Fibroblast of gingiva (primary cell): ENCODE data around the gene NKAP.
"Not testable (repeated sequence)": the region's sequence is repeated elsewhere in the genome, so short reads cannot be mapped to it uniquely, and the experiment has no call there.

Experiments used
- DNase-seq: peaks from one replicate; pipeline ENCODE4 v3.0.0-alpha.2; 2011; ENCODE audit warnings: low read depth

NKAP gene

DNA sequence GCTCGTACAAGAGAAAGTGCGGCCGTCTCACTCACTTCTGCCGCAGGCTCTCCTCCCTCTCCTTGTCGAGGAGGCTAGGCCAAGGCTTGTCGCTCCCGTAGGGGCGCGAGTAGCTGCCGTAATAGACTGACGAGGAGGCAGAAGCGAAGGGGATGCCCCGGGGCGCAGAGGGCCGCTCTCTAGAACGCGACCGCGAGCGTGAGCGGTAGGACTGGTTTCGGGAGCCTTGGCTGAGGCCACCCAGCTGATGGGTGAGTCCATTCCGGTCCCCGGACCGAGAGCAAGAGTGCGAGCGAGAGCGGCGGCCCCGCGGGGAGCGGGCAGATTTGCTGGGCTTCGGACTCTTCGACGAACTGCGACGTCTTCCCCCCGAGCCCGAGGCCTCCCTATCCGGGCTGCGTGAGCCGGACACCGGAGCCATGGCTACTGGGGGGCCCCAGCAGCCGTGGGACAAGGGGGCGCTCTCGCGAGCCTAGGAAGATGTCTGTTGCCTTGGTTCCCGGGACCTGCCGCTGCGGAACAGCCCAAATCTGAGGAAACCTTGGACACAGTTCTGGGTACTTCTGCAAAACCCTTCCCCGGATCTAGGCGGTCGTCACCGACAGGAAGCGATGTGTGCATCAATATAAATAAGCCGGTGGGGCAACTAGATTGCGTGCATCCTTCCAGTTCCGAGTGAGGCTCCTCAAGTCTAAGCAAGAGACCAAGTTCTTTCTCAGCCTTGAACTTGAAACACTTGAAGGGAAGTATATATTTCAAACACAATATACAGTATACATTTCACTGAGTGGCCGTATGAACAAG is at the start of gene NKAP:
NKAP (minus strand) TSS at position 567 of the 804 bp plus-strand sequence; CDS start at position 421, 146 bp downstream.
- peak; percentile 96 for DNase-seq

DNA sequence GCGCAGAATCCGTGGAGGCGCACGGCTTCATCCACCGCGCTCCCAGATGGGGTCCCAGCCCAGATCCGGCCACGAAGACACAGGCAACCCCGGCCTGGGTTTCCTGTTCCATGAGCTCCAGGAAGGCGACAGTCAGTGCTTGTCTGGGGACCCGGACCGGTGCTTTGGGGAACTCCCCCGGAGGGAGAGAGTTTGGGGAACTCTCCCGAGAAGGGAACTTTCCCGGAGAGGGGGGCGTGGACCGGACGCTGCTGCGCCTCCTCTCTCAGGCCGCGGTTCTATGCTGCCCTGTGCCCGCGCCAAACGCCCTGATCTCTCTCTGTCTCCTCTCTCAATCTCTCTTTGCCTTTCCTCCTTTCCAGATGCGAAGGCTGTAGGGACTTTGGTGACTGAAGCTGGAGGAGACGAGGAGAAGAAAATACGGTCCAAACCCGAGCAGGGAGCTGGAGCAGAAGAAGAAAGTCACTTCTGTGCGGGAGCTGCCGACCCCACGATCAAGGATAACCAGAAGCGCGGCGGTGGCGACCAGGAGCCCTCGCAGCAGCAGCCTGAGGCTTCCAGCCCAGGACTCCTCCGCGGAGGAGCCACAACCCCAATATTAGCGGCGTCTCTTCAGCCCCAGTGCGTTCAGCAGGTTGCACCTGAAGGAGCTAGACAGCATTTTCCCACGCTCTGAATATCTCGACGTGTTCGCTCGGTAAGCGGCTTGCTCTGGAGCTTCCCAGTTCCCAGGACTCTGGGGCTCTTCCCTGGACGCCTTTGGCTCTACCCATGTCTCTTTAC is 47.6 kb upstream of the NKAP start:
- DNase-seq, result no peak

DNA sequence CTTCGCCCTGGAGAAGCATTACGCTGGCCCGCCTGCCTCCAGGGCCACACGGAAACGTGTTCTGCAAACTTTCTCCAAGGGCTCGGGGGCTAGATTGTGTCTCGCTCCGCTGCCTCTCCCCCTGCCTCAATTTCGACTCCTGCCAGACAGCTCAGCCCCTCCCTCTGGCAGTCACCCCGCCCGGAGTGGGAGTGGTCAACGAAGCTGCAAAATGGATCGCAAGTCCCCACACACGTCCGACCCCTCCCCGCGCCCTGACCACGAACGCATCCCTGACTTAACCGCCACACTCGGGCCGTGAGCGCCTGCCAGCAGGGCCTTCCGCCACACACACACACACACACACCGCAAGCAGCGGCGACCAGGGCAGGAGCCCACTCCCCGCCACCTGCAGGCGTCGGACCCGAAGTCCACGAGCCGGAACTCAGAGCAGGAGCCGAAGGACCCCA is 47.0 kb upstream of the NKAP start:
- no peak for DNase-seq

DNA sequence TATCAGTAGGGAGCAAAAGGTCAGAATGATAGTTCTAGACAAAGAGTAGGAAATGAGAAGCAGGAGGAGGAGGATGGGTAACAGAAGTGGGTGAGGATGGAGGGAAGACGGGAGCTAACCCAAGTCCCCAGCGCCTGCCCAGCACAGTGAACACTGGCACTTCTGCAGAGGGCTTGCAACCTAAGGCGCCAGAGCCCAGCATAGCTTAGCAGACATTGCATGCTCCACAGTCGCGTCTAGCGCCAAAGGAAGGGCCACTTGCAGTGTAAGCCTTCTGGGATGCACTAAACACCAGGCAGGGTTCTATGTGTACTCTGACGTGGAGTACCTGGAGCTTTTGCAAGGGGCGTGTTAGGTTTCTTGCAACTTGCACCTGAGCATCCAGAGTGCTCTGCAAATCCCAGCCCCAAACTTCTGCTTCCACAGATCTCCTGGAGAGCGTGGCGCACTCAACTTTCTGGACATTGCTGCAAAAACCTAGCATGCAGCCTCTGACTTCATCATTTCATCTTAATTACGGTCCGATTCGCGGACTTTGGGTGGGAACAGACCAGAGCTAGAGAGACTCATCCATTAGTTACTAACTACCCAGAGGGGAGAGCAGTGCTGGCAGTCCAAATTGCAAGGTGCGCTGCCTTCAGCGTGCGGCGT is 46.5 kb upstream of the NKAP start:
- no peak for DNase-seq

DNA sequence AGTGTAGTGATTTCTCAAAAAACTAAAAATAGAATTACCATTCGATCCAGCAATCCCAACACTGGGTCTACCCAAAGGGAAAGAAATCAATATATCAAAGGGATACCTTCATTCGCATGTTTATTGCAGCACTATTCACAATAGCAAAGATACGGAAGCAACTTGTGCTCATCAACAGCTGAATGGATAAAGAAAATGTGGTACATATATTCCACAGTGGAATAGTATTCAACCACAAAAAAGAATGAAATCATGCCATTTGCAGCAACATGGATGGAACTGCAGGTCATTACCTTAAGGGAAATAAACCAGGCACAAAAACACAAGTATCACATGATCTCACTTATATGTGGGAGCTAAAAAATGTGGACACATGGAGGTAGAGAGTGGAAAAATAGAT is 42.7 kb upstream of the NKAP start:
- no peak for DNase-seq

DNA sequence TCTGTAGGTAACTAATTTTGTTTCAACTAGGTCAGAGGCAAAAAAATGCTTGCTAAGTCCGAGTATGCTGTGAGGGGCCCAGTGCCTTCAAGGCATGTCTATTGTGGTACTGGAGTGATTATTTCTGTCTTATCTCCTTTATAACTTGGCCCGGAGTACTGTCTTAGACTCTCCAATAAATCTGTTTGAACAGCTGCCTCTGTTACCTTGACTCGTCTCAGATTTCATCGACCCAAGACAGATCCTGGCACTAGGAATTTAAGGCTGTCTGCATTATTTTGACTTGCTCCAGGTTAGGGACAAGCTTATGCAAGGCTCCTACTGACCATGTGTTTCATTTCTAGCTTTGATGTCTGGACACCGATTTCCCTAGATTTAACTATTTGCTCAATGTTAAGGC is 41.1 kb upstream of the NKAP start:
- DNase-seq, result no peak

DNA sequence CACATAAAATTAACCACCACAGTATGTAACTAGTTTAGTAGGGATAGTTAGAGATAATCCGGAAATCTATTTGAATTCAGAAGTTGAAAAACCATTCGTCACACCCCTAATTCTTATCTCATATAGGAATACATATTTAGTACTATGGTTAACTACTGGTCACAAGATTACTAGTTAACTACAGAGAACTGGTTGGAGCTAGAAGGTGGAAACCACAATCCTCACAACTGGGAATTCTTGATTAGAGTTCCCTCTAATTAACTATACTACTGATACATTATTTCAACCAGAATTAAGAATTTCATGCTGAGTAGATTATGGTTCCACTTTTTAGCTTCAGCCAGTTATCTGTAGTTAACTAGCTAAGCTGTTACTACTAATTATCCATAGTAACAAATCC is 39.9 kb upstream of the NKAP start:
- DNase-seq, result no peak

DNA sequence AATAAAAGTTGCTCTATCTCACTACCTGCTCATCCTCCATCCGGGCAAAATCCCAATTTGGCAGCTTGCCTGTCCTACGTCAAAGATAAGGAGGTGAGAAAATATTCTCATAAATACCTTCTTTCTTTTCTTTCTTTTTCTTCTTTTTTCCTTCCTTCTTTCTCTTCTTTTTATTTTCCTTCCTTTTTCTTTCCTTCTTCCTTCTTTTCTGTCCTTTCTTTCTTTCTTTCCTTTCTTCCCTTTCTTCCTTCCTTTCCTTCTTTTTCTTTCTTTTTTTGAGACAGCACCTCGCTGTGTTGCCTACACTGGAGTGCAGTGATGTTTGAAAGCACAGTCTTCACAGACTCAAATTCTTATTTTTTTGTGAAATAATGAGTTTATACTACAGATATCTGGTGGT is 38.6 kb upstream of the NKAP start:
- no peak for DNase-seq

DNA sequence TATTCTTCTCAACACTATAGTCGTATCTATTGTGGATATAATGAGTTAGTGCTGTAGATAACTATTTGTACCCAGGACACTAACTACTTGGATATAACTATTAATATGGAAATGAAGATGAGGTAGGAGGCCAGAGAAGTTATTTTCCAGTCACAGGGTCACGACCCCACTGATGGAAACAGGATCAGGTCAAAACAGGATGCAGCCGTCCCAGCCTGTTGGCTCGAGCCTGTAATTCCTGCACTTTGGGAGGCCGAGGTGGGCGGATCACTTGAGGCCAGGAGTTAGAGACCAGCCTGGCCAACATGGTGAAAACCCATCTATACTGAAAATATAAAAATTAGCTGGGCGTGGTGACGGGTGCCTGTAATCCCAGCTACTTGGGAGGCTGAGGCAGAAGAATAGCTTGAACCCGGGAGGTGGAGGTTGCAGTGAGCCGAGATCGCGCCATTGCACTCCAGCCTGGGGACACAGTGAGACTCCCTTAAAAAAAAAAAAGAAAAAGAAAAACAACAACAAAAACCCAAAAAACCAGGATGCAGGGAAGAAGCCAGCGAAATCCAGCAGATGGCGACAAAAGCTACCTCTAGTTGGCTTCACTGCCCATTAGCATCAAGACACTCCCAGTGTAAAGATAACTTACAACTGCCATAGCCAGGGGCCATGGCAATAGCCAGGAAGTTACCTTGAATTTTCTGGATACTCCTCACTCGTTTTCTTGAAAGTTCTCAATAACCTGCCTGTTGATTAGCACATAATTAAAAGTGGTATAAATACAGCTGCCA is 37.9 kb upstream of the NKAP start:
- DNase-seq, result peak; percentile 2

DNA sequence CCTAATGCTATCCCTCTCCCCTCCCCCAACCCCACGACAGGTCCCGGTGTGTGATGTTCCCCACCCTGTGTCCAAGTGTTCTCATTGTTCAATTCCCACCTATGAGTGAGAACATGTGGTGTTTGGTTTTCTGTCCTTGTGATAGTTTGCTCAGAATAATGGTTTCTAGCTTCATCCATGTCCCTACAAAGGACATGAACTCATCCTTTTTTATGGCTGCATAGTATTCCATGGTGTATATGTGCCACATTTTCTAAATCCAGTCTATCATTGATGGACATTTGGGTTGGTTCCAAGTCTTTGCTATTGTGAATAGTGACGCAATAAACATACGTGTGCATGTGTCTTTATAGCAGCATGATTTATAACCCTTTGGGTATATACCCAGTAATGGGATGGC is 33.6 kb upstream of the NKAP start:
- not testable (repeated sequence) for DNase-seq

DNA sequence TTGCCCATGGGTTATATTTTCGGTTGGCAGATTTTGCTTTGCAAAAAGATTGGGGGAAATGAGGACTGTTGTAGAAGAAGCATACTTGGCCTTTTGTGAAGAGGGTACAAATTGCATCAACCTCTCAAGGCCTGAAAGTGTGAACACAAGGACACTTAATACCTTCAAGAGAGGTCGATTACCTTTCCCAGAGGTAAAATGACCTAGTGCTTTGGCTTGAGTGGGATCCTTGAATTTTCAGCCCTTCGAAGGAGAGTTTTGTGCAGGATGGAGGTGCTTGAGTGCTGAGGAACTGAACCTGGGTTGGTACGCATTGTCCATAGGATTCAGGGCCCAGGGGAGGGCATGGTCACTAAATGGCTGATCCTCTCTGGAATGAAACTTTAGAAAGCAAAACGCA is 27.6 kb upstream of the NKAP start:
- no peak for DNase-seq

DNA sequence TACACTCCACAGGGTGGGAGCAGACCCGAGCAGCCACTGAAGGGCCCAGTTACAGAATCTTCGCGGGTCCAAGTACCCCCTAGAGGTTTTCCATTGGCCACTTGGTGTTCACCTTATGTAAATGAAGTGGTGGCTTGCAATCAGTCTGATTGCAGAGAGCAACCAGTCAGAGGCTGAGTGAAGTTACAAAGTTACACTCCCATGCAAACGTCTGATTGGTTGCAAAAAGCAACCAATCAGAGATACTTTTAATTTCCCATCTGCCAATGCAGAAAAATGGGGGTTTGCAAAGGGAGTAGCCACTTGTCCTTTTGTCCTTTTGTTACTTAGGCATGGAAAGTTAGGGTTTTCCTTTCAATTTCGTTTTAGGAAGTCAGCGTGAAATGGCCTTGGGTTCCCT is 27.0 kb upstream of the NKAP start:
- no peak for DNase-seq

DNA sequence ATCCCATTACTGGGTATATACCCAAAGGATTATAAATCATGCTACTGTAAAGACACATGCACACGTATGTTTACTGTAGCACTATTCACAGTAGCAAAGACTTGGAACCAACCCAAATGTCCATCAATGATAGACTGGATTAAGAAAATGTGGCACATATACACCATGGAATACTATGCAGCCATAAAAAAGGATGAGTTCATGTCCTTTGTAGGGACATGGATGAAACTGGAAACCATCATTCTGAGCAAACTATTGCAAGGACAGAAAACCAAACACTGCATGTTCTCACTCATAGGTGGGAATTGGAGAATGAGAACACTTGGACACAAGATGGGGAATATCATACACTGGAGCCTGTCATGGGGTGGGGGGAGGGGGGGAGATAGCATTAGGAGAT is 23.3 kb upstream of the NKAP start:
- not testable (repeated sequence) for DNase-seq

DNA sequence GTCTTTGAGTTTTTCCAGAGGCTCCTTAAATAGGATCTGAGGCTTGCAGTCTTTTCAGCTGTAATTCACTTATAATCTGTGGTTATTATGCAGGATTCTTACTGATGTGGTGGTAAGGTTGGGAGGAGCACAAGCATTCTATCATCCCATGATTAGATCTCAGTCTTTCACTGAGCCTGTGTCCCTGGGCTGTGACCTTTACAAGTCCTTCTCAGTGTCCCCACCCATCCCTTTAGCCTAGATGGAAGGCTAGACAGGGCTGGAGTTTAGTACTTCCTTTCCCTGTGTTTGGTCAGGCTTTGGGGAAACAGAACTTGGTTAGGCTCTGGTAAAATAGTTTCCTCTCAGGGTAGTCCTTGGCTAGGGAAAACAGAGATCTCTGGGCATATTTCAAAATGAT is 17.1 kb upstream of the NKAP start:
- DNase-seq, result no peak

DNA sequence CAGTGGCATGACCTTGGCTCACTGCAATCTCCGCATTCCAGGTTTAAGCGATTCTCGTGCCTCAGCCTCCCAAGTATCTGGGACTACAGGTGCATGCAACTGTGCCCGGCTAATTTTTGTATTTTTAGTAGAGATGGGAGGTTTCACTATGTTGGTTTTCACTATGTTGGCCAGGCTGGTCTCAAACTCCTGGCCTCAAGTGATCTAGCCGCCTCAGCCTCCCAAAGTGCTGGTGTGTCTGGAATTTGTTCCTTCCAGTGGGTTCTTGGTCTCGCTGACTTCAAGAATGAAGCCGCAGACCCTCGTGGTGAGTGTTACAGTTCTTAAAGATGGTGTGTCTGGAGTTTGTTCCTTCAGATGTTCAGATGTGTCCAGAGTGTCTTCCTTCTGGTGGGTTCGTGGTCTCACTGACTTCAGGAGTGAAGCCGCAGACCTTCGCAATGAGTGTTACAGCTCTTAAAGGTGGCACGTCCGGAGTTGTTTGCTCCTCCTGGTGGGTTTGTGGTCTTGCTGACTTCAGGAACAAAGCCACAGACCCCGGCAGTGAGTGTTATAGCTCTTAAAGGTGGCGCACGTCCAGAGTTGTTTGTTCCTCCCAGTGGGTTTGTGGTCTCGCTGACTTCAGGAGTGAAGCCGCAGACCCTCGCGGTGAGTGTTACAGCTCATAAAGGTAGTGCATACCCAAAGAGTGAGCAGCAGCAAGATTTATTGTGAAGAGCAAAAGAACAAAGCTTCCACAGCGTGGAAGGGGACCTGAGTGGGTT is 12.4 kb upstream of the NKAP start:
- DNase-seq, result not testable (repeated sequence)

DNA sequence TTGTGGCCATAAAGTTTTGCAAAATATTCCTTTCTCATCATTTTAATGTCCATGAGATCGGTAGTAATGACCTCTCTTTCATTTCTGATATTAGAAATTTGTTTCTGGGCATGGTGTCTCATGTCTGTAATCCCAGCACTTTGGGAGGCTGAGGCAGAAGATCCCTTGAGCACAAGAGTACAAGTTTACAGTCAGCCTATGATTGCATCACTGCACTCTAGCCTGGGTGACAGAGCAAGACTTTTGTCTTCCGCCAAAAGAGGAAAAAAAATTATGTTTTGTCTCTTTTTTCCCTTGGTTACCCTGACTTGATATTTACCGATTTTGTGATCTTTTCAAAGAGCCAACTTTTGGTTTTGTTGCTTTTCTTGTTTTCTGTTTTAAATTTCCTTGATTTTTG is 10.8 kb upstream of the NKAP start:
- no peak for DNase-seq

DNA sequence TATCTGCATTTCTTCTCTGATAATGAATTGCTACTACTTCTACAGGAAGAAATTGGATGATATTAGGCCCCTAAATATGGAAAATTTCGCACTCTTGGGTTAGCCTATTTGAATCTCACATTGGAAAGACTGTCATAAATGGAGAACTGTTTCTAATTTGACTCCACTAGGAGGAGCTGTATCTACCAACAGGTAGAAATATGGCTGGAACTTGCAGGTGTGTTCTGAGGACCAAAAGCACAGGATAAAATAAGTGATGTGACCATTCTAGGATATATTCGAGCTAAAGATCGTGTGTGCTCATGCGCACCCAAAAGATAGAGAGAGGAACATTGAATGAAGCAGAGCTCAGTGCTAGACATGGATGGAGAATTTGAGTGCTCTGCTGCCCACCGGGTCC is 4.8 kb upstream of the NKAP start:
- no peak for DNase-seq

DNA sequence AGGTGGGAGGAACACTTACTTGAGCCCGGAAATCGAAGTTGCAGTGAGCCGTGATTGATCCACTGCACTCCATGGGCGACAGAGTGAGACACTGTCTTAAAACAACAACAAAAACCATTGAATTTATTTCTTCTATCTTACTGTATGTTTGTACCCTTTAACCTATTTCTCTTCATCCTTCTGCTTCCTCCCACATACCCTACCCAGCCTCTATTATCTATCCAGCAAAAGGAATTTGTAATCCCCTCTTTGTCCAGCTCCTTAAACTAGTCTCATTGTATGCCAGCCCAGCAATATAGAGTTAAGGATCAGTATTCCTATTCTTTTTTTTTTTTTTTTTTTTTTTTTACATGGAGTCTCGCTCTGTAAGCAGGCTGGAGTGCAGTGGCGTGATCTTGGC is 1.9 kb upstream of the NKAP start:
- no peak for DNase-seq

DNA sequence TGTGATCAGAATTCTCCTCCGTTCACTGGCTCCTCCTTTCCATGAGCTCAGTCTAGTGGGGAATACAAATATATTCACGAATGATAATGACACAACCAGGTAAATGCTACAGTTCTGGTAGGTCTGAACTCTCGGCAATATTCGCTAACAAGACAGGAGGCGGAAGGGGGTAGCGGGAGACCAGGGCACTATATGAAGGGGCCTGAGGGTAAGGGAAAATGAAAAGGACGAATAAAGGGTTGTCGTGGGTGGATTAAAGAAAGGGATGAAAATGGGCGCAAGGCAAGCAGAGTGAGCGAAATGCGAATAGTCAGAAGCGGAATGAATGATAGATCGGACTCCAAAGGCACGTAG is 743 bp downstream of the NKAP start:
- DNase-seq, result no peak

DNA sequence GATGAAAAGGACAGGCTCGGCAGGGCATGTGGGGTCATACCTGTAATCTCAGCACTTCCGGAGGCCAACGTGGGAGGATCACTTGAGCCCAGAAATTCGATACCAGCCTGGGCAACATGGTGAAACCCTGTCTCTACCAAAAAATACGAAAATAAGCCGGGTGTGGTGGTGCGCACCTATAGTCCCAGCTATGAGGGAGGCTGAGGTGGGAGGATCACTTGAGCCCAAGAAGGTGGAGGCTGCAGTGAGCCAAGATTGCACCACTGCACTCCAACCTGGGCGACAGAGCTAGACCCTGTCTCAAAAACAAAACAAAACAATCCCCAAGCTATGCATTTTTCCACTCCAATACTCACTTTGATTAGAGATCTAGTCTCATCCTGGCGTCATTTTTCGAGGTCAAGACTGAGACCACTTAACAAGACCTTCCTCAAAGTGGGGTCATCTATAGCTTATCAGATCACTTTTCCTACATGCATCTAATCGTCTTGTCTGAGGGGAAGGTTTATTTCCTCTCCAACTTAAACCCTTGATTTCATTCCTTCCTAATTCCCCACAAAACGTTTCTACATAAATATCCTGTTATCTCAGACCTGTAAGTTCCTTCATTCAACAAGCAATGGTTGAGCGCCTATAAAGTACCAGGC is 1.3 kb downstream of the NKAP start:
- DNase-seq, result no peak

DNA sequence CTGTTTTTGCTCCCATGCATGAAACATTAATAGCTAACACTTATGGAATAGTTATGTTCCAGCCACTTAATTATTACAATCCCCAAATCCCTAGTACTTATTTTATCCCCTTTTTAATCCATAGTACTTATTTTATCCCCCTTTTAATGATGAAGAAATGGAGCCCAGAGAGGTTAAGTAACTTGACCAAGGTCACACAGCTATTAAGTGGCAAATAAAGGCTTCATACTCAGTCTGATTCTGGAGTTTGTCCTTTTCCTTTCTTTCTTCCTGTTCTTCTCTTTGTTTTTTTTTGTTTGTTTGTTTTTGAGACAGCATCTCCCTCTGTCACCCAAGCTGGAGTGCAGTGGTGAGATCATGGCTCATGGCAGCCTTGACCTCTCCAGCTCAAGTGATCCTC is 2.2 kb downstream of the NKAP start:
- no peak for DNase-seq
